NOMO-1 treated with DMSO at 0.1 percent for 48 hours (cell line): ENCODE measurements around the gene ALOX15B.

Experiments used
- DNase-seq: peaks from one replicate; lab custom pipeline; 2025; ENCODE audit not compliant: unreplicated experiment; lab: John Stamatoyannopoulos, UW

ALOX15B gene

GRCh38 chr17:8079291-8080207 lies 40.7 kb downstream of the ALOX15B start:
- DNase-seq = peak; percentile 55

- no peak for DNase-seq
Observed at GRCh38 chr17:8080208-8080798, 41.4 kb downstream of the ALOX15B start.

GRCh38 chr17:8080799-8081219 lies 42.0 kb downstream of the ALOX15B start:
- DNase-seq = no peak

GRCh38 chr17:8081876-8082275 lies 43.0 kb downstream of the ALOX15B start:
- no peak for DNase-seq

GRCh38 chr17:8082292-8082691 lies 43.4 kb downstream of the ALOX15B start:
- DNase-seq = no peak

- no peak for DNase-seq
Observed at GRCh38 chr17:8084250-8084649, 45.4 kb downstream of the ALOX15B start.

GRCh38 chr17:8087075-8087951 lies 48.5 kb downstream of the ALOX15B start, which contains the start of gene ALOX12B:
TSS of gene ALOX12B (minus strand) at chr17:8087716. CDS start at chr17:8087442, 274 bp downstream.
- no peak for DNase-seq

- no peak for DNase-seq
Observed at GRCh38 chr17:8087952-8088230, 49.0 kb downstream of the ALOX15B start.

- no peak for DNase-seq
Observed at GRCh38 chr17:8089728-8090127, 50.9 kb downstream of the ALOX15B start.

GRCh38 chr17:8091033-8091687 lies 52.3 kb downstream of the ALOX15B start:
- peak; percentile 9 for DNase-seq

GRCh38 chr17:8095361-8095760 lies 56.5 kb downstream of the ALOX15B start:
- no peak for DNase-seq

- DNase-seq = no peak
Observed at GRCh38 chr17:8096541-8096940, 57.7 kb downstream of the ALOX15B start.
